OCI-LY3 (cell line): Measurements from ENCODE around the gene UBLCP1.

Experiments used
- CTCF ChIP-seq: fragments of 200-600, 300-600 bp; sonication (generic); IDR thresholded peaks from 2 replicates; pipeline ENCODE4 v1.5.1; 2014; ENCODE audit warnings: antibody characterized with exemption, low read length, low read depth
- EZH2phosphoT487 ChIP-seq: fragments of 200-600 bp; shearing (Covaris generic); IDR thresholded peaks from 2 replicates; pipeline ENCODE4 v1.6.1; 2018; ENCODE audit warnings: antibody characterized with exemption, mixed run types, low read depth

DNA sequence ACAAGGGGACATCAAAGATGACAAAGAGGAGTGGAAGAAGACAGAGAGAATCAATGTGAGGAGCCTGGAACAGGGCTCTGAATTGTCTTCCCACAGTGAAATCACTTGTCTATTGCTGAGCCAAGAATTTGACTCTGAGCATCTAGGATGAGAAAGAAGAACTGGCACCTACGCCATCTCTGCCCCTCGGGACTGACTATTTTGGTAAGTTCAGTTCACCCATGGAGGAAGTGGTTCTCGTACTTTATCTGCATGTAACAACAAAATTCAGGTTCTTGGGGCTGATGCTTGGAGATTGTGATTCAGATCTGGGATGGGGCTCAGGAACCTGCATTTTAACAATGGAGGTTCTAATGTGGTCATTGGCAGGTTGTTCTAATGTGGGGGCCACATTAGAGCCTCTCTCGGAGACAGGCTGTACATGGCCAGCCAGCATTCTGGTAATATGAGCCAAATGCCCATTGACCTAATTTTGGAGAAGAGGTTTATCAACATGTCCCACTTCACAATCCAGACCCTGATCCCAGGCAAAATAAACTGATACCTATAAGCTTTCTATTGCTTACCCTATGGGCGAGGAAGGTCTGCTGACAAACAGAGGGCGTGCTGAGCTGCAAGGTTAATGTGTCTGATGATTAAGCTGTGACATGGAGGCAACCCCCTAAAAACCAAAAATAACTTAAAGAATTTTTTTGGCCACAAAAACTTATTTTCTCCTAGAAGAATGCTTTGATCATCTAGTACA, 69.9 kb downstream of the UBLCP1 start:
- TF ChIP-seq CTCF (peak; percentile 39), EZH2phosphoT487 (no peak)
